ENCODE data around the gene NAA25.

NAA25 gene

DNA sequence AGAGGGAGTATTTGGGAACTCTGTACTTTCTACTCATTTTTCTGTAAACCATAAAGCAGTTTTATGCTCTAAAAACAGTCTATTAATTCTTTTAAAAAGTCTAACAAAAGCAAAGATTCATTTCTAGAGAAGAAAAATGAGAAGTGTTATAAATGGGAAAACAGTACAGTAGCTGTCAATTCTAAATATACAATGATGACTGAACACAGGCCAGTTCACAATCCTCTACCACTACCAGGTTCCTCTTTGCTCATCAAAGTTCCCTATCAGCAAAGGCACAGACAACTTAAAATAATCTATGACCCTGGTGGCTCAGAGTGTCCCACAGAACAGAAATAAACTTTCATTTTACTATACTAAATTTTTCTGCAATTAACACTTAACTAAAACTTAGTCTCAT lies 12.5 kb downstream of the NAA25 start:
- Histone ChIP-seq H2BK12ac (ENCODE audit: low read length) (no peak overlapping the region), H3K27ac (ENCODE audit: low read depth, low read length) (no peak overlapping the region), H3K9me3 (ENCODE audit: insufficient read depth, low read depth, low read length) (no peaks in the 10 kb centered on the region), H3K79me1 (ENCODE audit: low read length) (no peaks in the 10 kb centered on the region), H3K14ac (ENCODE audit: low read length) (no peak overlapping the region), H3K27me3 (ENCODE audit: insufficient read depth, low read length) (no peaks in the 10 kb centered on the region), H3K4ac (ENCODE audit: low read depth, low read length) (no peak overlapping the region), H3K4me2 (ENCODE audit: low read length) (no peak overlapping the region), H2AFZ (ENCODE audit: insufficient read depth, low read length, poor library complexity) (no peak overlapping the region), H3K23ac (ENCODE audit: low read length) (no peak overlapping the region), H4K91ac (ENCODE audit: low read depth, low read length) (no peak overlapping the region), H3K36me3 (ENCODE audit: control insufficient read depth in 1 of 2, insufficient read depth in 2 of 2, low read length in 2 of 2) (peaks cover 22 to 25% of the 10 kb centered on the region in 2 experiments), H3K4me1 (ENCODE audit: control insufficient read depth in 1 of 2, insufficient read depth in 2 of 2, low read length in 2 of 2) (no peaks in the 10 kb centered on the region), H4K8ac (ENCODE audit: low read depth, low read length) (no peak overlapping the region), H2AK5ac (ENCODE audit: low read length) (no peak overlapping the region), H3K4me3 (ENCODE audit: low read depth, low read length) (no peak overlapping the region), H2BK120ac (ENCODE audit: insufficient read depth, low read length, poor library complexity) (no peak overlapping the region), H4K12ac (ENCODE audit: low read depth, low read length) (no peak overlapping the region), H3K9ac (ENCODE audit: low read length) (no peak overlapping the region), H3K18ac (ENCODE audit: low read length) (no peak overlapping the region), H3K79me2 (ENCODE audit: control insufficient read depth, insufficient read depth, low read length, poor library complexity) (peaks cover 1% of the 10 kb centered on the region), H2BK5ac (ENCODE audit: low read depth, low read length, poor library complexity) (no peak overlapping the region)
- no peak for DNase-seq

DNA sequence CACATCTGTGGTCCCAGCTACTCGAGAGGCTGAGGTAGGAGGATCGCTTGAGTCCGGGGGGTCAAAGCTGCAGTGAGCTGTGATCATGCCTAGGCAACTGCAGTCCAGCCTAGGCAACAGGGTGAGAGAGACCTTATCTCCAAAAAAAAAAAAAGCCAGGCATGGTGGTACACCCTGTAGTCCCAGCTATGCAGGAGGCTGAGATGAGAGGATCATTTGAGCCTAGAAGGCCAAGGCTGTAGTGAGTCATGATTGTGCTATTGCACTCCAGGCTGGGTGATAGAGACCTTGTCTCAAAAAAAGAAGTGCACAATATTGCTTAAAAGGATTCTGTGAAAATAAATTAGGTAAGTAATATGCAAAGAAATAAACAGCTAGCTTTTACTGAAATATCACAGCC lies 17.0 kb downstream of the NAA25 start:
- H3K36me3 ChIP-seq (ENCODE audit: control insufficient read depth in 1 of 2, insufficient read depth in 2 of 2, low read length in 2 of 2) = peaks cover 22 to 26% of the 10 kb centered on the region in 2 experiments
- no peak overlapping the region for H2AK5ac ChIP-seq (ENCODE audit: low read length)
- H3K9ac ChIP-seq (ENCODE audit: low read length) = no peak overlapping the region
- H3K14ac ChIP-seq (ENCODE audit: low read length) = no peak overlapping the region
- H4K12ac ChIP-seq (ENCODE audit: low read depth, low read length) = no peak overlapping the region
- no peak overlapping the region for H3K4me3 ChIP-seq (ENCODE audit: low read depth, low read length)
- H4K8ac ChIP-seq (ENCODE audit: low read depth, low read length) = no peak overlapping the region
- H3K18ac ChIP-seq (ENCODE audit: low read length) = no peak overlapping the region
- WGBS (ENCODE audit: extremely low coverage, insufficient coverage, insufficient read length) = no CpG with 5 or more reads among the region's 3 CpGs
- H4K91ac ChIP-seq (ENCODE audit: low read depth, low read length) = no peak overlapping the region
- no peak overlapping the region for H2BK5ac ChIP-seq (ENCODE audit: low read depth, low read length, poor library complexity)
- no peaks in the 10 kb centered on the region for H3K79me1 ChIP-seq (ENCODE audit: low read length)
- DNase-seq = peak; percentile 30 to 62
- no peak overlapping the region for H3K4ac ChIP-seq (ENCODE audit: low read depth, low read length)
- no peak overlapping the region for H2BK120ac ChIP-seq (ENCODE audit: insufficient read depth, low read length, poor library complexity)
- H3K9me3 ChIP-seq (ENCODE audit: insufficient read depth, low read depth, low read length) = no peaks in the 10 kb centered on the region
- H3K79me2 ChIP-seq (ENCODE audit: control insufficient read depth, insufficient read depth, low read length, poor library complexity) = peaks cover 1% of the 10 kb centered on the region
- no peaks in the 10 kb centered on the region for H3K4me1 ChIP-seq (ENCODE audit: control insufficient read depth in 1 of 2, insufficient read depth in 2 of 2, low read length in 2 of 2)
- no peak overlapping the region for H3K4me2 ChIP-seq (ENCODE audit: low read length)
- H2AFZ ChIP-seq (ENCODE audit: insufficient read depth, low read length, poor library complexity) = no peak overlapping the region
- no peaks in the 10 kb centered on the region for H3K27me3 ChIP-seq (ENCODE audit: insufficient read depth, low read length)
- H2BK12ac ChIP-seq (ENCODE audit: low read length) = no peak overlapping the region
- H3K23ac ChIP-seq (ENCODE audit: low read length) = no peak overlapping the region
- no peak overlapping the region for H3K27ac ChIP-seq (ENCODE audit: low read depth, low read length)

- H3K27me3 ChIP-seq (ENCODE audit: insufficient read depth, low read length) = no peaks in the 10 kb centered on the region
- no peak overlapping the region for H2AFZ ChIP-seq (ENCODE audit: insufficient read depth, low read length, poor library complexity)
- H3K9ac ChIP-seq (ENCODE audit: low read length) = no peak overlapping the region
- no peak overlapping the region for H3K18ac ChIP-seq (ENCODE audit: low read length)
- H3K36me3 ChIP-seq (ENCODE audit: control insufficient read depth in 1 of 2, insufficient read depth in 2 of 2, low read length in 2 of 2) = peaks cover 27 to 32% of the 10 kb centered on the region in 2 experiments
- no peak overlapping the region for H2BK120ac ChIP-seq (ENCODE audit: insufficient read depth, low read length, poor library complexity)
- no peak overlapping the region for H2AK5ac ChIP-seq (ENCODE audit: low read length)
- no peak overlapping the region for H2BK12ac ChIP-seq (ENCODE audit: low read length)
- H3K4me3 ChIP-seq (ENCODE audit: low read depth, low read length) = no peak overlapping the region
- no peak overlapping the region for H3K23ac ChIP-seq (ENCODE audit: low read length)
- no peak overlapping the region for H2BK5ac ChIP-seq (ENCODE audit: low read depth, low read length, poor library complexity)
- no peaks in the 10 kb centered on the region for H3K4me1 ChIP-seq (ENCODE audit: control insufficient read depth in 1 of 2, insufficient read depth in 2 of 2, low read length in 2 of 2)
- no CpG with 5 or more reads among the region's 1 CpG for WGBS (ENCODE audit: extremely low coverage, insufficient coverage, insufficient read length)
- H4K12ac ChIP-seq (ENCODE audit: low read depth, low read length) = no peak overlapping the region
- no peak overlapping the region for H4K91ac ChIP-seq (ENCODE audit: low read depth, low read length)
- no peaks in the 10 kb centered on the region for H3K79me1 ChIP-seq (ENCODE audit: low read length)
- H3K79me2 ChIP-seq (ENCODE audit: control insufficient read depth, insufficient read depth, low read length, poor library complexity) = no peaks in the 10 kb centered on the region
- H4K8ac ChIP-seq (ENCODE audit: low read depth, low read length) = no peak overlapping the region
- DNase-seq = no peak
- H3K27ac ChIP-seq (ENCODE audit: low read depth, low read length) = no peak overlapping the region
- no peak overlapping the region for H3K4ac ChIP-seq (ENCODE audit: low read depth, low read length)
- H3K4me2 ChIP-seq (ENCODE audit: low read length) = no peak overlapping the region
- no peaks in the 10 kb centered on the region for H3K9me3 ChIP-seq (ENCODE audit: insufficient read depth, low read depth, low read length)
- H3K14ac ChIP-seq (ENCODE audit: low read length) = no peak overlapping the region
Observed at GRCh38 chr12:112087851-112088250, 20.7 kb downstream of the NAA25 start.

DNA sequence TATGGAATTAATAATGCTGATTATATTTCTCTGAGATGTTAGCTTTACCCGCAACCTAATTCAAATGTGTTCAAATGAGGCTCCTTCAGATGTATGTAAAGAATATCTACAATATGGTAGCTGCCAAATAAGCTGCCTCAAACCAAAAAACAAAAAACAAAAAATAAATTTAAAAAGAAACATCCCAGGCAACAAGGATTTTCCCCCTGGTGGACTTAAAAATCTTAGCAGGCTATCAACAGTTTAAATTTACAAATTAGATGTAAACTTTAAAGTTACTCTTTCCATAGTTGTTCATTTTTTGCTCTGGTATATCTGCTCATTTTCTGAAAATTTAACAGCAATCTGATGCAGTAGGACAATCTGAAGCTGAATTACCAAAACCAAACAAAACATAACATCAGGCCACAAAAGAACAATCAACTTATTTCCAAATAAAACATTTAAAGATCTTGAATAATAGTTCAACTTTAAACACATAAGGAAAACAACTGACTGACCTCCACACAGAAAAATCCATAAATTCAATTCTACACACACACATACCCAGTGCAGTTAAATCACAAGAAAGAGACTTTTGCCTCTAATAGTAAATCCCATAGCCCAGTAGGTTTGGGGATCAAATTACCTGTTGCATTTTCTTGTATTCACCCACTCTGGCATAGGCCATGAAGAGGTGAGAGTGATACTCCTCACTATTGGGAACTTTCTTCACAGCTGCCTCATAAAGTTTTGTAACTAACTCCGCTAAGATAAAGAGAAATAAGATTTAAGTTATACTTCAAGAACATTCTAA lies 21.3 kb downstream of the NAA25 start:
- H3K4me1 ChIP-seq (ENCODE audit: control insufficient read depth in 1 of 2, insufficient read depth in 2 of 2, low read length in 2 of 2) = no peaks in the 10 kb centered on the region
- no peak overlapping the region for H3K23ac ChIP-seq (ENCODE audit: low read length)
- DNase-seq = no peak
- H3K9ac ChIP-seq (ENCODE audit: low read length) = no peak overlapping the region
- H3K27ac ChIP-seq (ENCODE audit: low read depth, low read length) = no peak overlapping the region
- no peak overlapping the region for H3K14ac ChIP-seq (ENCODE audit: low read length)
- WGBS (ENCODE audit: extremely low coverage, insufficient coverage, insufficient read length) = no CpG with 5 or more reads among the region's 2 CpGs
- no peak overlapping the region for H2BK12ac ChIP-seq (ENCODE audit: low read length)
- no peak overlapping the region for H4K8ac ChIP-seq (ENCODE audit: low read depth, low read length)
- no peak overlapping the region for H2AFZ ChIP-seq (ENCODE audit: insufficient read depth, low read length, poor library complexity)
- H3K36me3 ChIP-seq (ENCODE audit: control insufficient read depth in 1 of 2, insufficient read depth in 2 of 2, low read length in 2 of 2) = peaks cover 23 to 28% of the 10 kb centered on the region in 2 experiments
- no peak overlapping the region for H3K4me2 ChIP-seq (ENCODE audit: low read length)
- no peak overlapping the region for H3K18ac ChIP-seq (ENCODE audit: low read length)
- H3K79me1 ChIP-seq (ENCODE audit: low read length) = no peaks in the 10 kb centered on the region
- no peak overlapping the region for H4K91ac ChIP-seq (ENCODE audit: low read depth, low read length)
- H4K12ac ChIP-seq (ENCODE audit: low read depth, low read length) = no peak overlapping the region
- H2BK5ac ChIP-seq (ENCODE audit: low read depth, low read length, poor library complexity) = no peak overlapping the region
- no peak overlapping the region for H3K4ac ChIP-seq (ENCODE audit: low read depth, low read length)
- H3K27me3 ChIP-seq (ENCODE audit: insufficient read depth, low read length) = no peaks in the 10 kb centered on the region
- H3K9me3 ChIP-seq (ENCODE audit: insufficient read depth, low read depth, low read length) = no peaks in the 10 kb centered on the region
- no peak overlapping the region for H2BK120ac ChIP-seq (ENCODE audit: insufficient read depth, low read length, poor library complexity)
- no peaks in the 10 kb centered on the region for H3K79me2 ChIP-seq (ENCODE audit: control insufficient read depth, insufficient read depth, low read length, poor library complexity)
- H3K4me3 ChIP-seq (ENCODE audit: low read depth, low read length) = no peak overlapping the region
- no peak overlapping the region for H2AK5ac ChIP-seq (ENCODE audit: low read length)
